K562 (cell line): ENCODE results near the gene MAST4. TPM values are rescaled to one million over a fixed set of nuclear protein-coding genes. Genes with fewer than 3 reads are reported as not detected.

ENCODE experiments used
- ATAC-seq: fragments of 200-7000 bp; cut with Tn5 transposase; 3 replicates; pipeline ENCODE4 v1.9.1; 2020; ENCODE audit warnings: moderate library complexity
- BruUV-seq: library from RNA; stranded (reverse); fragments of 400-500 nt; replicated peaks from 2 replicates; lab custom pipeline; 2021; lab: Mats Ljungman, UMichigan
- CTCF ChIA-PET: fragments of 300-600 bp; formaldehyde crosslinking; extraction: SDS; loops from one replicate; lab custom pipeline; 2021; ENCODE audit warnings: low intra/inter-chr PET ratio; lab: Yijun Ruan, JAX
- POLR2A ChIA-PET: fragments of 300-600, 350-650 bp; sonication (Branson Sonifier 250); formaldehyde crosslinking; extraction: SDS; loops from one replicate; lab custom pipeline; 2021; ENCODE audit warnings: antibody characterized with exemption, inconsistent platforms; lab: Yijun Ruan, JAX
- DNase-seq, 4 experiments: peaks; one replicate each; pipeline versions ENCODE4 v3.0.0 to v3.0.0-alpha.2; 2011 to 2018; ENCODE audit warnings: low spot score in 3 of 4, mixed read lengths in 3 of 4; ENCODE audit errors: extremely low read depth in 1 of 4
- FAIRE-seq: peaks from 2 replicates; lab custom pipeline; 2011; peaks lifted over from hg19 to GRCh38; lab: Jason Lieb, UNC
- H2AFZ ChIP-seq: 2 replicates; pipeline ENCODE4 v1.6.0; 2011; ENCODE audit warnings: low read depth, low read length, control low read depth, inconsistent platforms
- H3K27ac ChIP-seq: fragments of 200-600 bp; 3 replicates; pipeline ENCODE4 v1.8.0; 2011; ENCODE audit warnings: low read depth, mild to moderate bottlenecking, control low read depth, inconsistent platforms, low read length, moderate library complexity, mixed read lengths; ENCODE audit errors: extremely low read depth
- H3K27me3 ChIP-seq, 2 experiments: fragments of 300-600 bp in 1 of 2; 2 replicates in 1 of 2; 3 replicates in 1 of 2; pipeline versions ENCODE4 v1.6.0 to v1.8.0; 2011; ENCODE audit warnings: inconsistent platforms in 2 of 2, low read length in 2 of 2, mild to moderate bottlenecking in 1 of 2, mixed read lengths in 1 of 2, moderate library complexity in 1 of 2; ENCODE audit not compliant: control insufficient read depth in 2 of 2, insufficient read depth in 2 of 2
- H3K36me3 ChIP-seq: fragments of 300-600 bp; 3 replicates; pipeline ENCODE4 v1.8.0; 2011; ENCODE audit warnings: mild to moderate bottlenecking, low read length, inconsistent platforms; ENCODE audit not compliant: control insufficient read depth, insufficient read depth
- H3K4me1 ChIP-seq, 2 experiments: fragments of 200-600 bp in 1 of 2; replicated peaks in 1 of 2; 2 replicates in 1 of 2; 3 replicates in 1 of 2; pipeline versions ENCODE4 v1.5.1 to v1.8.0; 2011; ENCODE audit warnings: inconsistent platforms in 2 of 2, low read length in 2 of 2, mild to moderate bottlenecking in 1 of 2, mixed read lengths in 1 of 2, moderate library complexity in 1 of 2; ENCODE audit not compliant: control insufficient read depth in 2 of 2, insufficient read depth in 2 of 2
- H3K4me2 ChIP-seq: 2 replicates; pipeline ENCODE4 v1.6.1; 2011; ENCODE audit warnings: low read length, control low read depth, inconsistent platforms, mixed read lengths; ENCODE audit not compliant: insufficient read depth
- H3K4me3 ChIP-seq: fragments of 200-600 bp; sonication (generic), shearing (Covaris generic); 2 replicates; pipeline ENCODE4 v1.5.1; 2016; ENCODE audit warnings: control low read depth, inconsistent platforms
- H3K79me2 ChIP-seq: fragments of 200-600 bp; 3 replicates; pipeline ENCODE4 v1.8.0; 2011; ENCODE audit warnings: low read length, inconsistent platforms; ENCODE audit not compliant: control insufficient read depth, insufficient read depth
- H3K9ac ChIP-seq, 2 experiments: 2 replicates each; pipeline versions ENCODE4 v1.6.0 to v1.6.1; 2011; ENCODE audit warnings: low read depth in 2 of 2, low read length in 2 of 2, control low read depth in 1 of 2, inconsistent platforms in 1 of 2, mild to moderate bottlenecking in 1 of 2, mixed read lengths in 1 of 2; ENCODE audit not compliant: insufficient read depth in 1 of 2
- H3K9me1 ChIP-seq: one replicate; pipeline ENCODE4 v1.6.0; 2011; ENCODE audit warnings: inconsistent platforms, mild to moderate bottlenecking, low read length, moderate library complexity; ENCODE audit not compliant: control insufficient read depth, insufficient read depth
- H3K9me3 ChIP-seq: replicated peaks from 2 replicates; pipeline ENCODE4 v1.5.1; 2011; ENCODE audit warnings: low read depth, low read length, inconsistent platforms; ENCODE audit not compliant: control insufficient read depth, insufficient read depth
- H4K20me1 ChIP-seq: replicated peaks from 2 replicates; pipeline ENCODE4 v1.6.1; 2011; ENCODE audit warnings: low read length, inconsistent platforms, mixed read lengths; ENCODE audit not compliant: control insufficient read depth, insufficient read depth
- CREB1 ChIP-seq, 2 experiments: sonication (generic) in 1 of 2; formaldehyde crosslinking in 1 of 2; IDR thresholded peaks; 2 replicates each; pipeline versions ENCODE4 v1.6.1 to v1.8.0; 2012 to 2022; ENCODE audit warnings: inconsistent platforms in 1 of 2, mild to moderate bottlenecking in 1 of 2, missing genetic modification reagents in 1 of 2, moderate library complexity in 1 of 2
- MEIS2 ChIP-seq: fragments of 450-650 bp; IDR thresholded peaks from 2 replicates; pipeline ENCODE4 v1.6.1; 2014; ENCODE audit warnings: mild to moderate bottlenecking; ENCODE audit not compliant: partially characterized antibody
- ZNF239 ChIP-seq: fragments of 250-450 bp; sonication (Bioruptor Pico); IDR thresholded peaks from 2 replicates; pipeline ENCODE4 v1.4.0; 2020; ENCODE audit warnings: mild to moderate bottlenecking
- ZNF3 ChIP-seq: fragments of 250-450 bp; sonication (Bioruptor Pico); IDR thresholded peaks from 2 replicates; pipeline ENCODE4 v1.5.0; 2021; ENCODE audit warnings: mild to moderate bottlenecking, moderate library complexity
- ZNF785 ChIP-seq: fragments of 250-450 bp; sonication (Bioruptor Pico); IDR thresholded peaks from 2 replicates; pipeline ENCODE4 v1.4.0; 2020; ENCODE audit warnings: mild to moderate bottlenecking
- WGBS: fragments of 100-300 bp; shearing (Covaris generic); methylation state at CpG from one replicate; pipeline ENCODE4 v1.1.6; 2016; ENCODE audit warnings: low coverage, mixed read lengths; ENCODE audit not compliant: insufficient coverage; ENCODE audit errors: missing lambda C conversion rate; 5-methylcytosine and 5-hydroxymethylcytosine counted together
- in situ Hi-C: fragments of 300-500 bp; cut with MboI; formaldehyde crosslinking; loops from 4 replicates; pipeline ENCODE4 v1.15.0; 2018; ENCODE audit warnings: inconsistent platforms, mixed read lengths
- intact Hi-C: fragments of 100-400 bp; cut with micrococcal nuclease; formaldehyde crosslinking; loops from 2 replicates; pipeline ENCODE4 v1.14.2; 2022
- polyA plus RNA-seq, 8 experiments: library from polyadenylated mRNA; depleted of rRNA in 4 of 8; stranded (reverse) in 5 of 8; unstranded in 3 of 8; fragments of >200 nt; fragmentation: Nextera tagmentation in 2 of 8; fragmentation: Illumina TruSeq in 1 of 8; extraction: Ambion mirVana in 2 of 8; extraction: Trizol in 1 of 8; gene quantifications; 2 replicates each; pipeline versions ENCODE4 v1.2.1 to v1.2.3, GENCODE V29; 2011 to 2014; ENCODE audit warnings: inconsistent platforms in 1 of 8, missing spikeins in 1 of 8
- total RNA-seq, 7 experiments: library from RNA; depleted of rRNA in 6 of 7; stranded (reverse); fragments of >200 nt in 6 of 7; fragmentation: Illumina TruSeq in 2 of 7; extraction: Trizol in 2 of 7; gene quantifications; 2 replicates each; pipeline versions ENCODE4 v1.2.1 to v1.2.3, GENCODE V29; 2011 to 2021; ENCODE audit warnings: low replicate concordance in 1 of 7
- TF ChIP-seq, protein P1 (sequence below), 3 experiments: IDR thresholded peaks in 2 of 3; conservative IDR thresholded peaks in 1 of 3; 2 replicates each; pipeline ENCODE4 v1.5.1; 2011 to 2012; ENCODE audit warnings: low read length in 3 of 3, mild to moderate bottlenecking in 3 of 3, control low read depth in 2 of 3, improper control_type of control experiment in 1 of 3, inconsistent platforms in 1 of 3, low read depth in 1 of 3, mixed read lengths in 1 of 3, moderate library complexity in 1 of 3; ENCODE audit not compliant: insufficient read depth in 2 of 3
- TF ChIP-seq, protein P2 (sequence below): fragments of 250-450 bp; sonication (Bioruptor Pico); IDR thresholded peaks from 2 replicates; pipeline ENCODE4 v1.9.0; 2021; ENCODE audit warnings: mild to moderate bottlenecking
- TF ChIP-seq, protein P3 (sequence below), 2 experiments: fragments of 450-650 bp; formaldehyde crosslinking in 1 of 2; IDR thresholded peaks; 2 replicates each; pipeline versions ENCODE4 v1.4.0 to v1.6.1; 2014 to 2020; ENCODE audit warnings: mild to moderate bottlenecking in 2 of 2, borderline replicate concordance in 1 of 2, low read depth in 1 of 2

Gene MAST4
- total and polyA plus RNA-seq, 9 of the 15 experiments (the other 6 are each of a cell fraction or from before 2014, with no cell fraction given) = 0.88 to 10.1 (median 5.2) TPM

DNA sequence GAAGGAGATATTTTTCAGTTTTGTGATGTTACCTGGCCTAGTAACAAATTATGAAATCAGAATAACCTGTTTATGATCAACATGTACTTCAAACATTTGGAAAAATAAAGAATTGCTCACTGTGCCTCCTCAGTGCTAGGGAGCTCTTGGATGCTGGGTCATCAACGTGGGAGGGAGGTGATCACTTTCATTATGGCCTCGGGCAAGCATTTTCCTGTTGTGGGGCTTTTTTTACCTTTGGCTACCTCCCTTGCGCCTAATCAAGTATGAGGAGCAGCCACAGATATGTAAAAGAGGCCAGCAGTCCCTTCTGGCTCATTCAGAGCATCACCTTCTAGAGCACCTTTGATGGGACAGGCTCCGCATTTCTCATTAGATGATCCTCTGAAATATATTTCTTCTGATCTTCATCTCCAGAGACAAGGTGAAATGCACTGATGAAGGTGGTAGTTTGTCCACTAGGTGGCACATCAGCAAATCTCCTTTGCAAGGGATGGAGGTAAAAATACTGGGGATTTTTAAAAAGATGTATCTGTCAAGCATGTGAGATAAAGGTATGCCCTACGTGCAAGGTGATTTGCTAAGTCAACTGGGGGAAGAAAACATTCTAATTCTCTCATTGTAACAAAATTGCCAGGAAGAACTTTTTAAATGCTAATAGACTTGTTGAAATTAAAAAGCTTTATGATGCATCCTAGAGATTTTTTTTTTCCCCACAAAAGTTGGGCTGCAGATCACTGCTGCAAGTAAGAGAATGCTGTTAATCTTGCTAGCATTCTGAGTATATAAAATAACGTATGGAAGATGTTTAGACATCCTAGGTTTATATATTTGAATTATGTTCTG, 218.2 kb downstream of the MAST4 start:
- Histone ChIP-seq H2AFZ (no peak overlapping the region), H3K79me2 (no peaks in the 10 kb centered on the region), H3K4me2 (no peak overlapping the region), H3K9me3 (no peaks in the 10 kb centered on the region), H3K36me3 (no peaks in the 10 kb centered on the region), H3K9me1 (no peaks in the 10 kb centered on the region), H3K4me1 (no peaks in the 10 kb centered on the region), H3K27ac (no peak overlapping the region), H3K4me3 (no peak overlapping the region), H3K27me3 (peaks cover 0 to 6% of the 10 kb centered on the region in 2 experiments; a peak in 2 of 5 replicates), H3K9ac (no peak overlapping the region), H4K20me1 (no peaks in the 10 kb centered on the region; the same call in 1 of the 2 replicates)
- FAIRE-seq (peak; percentile 70), DNase-seq (peak; percentile 42 to 52 (median 48)), ATAC-seq (peak; percentile 77)
- CTCF ChIA-PET = interaction anchor here (0.5 to 2.6 kb wide), 3 partner anchors 50 to 394 kb away, joined by 3 to 14 read pairs (median 8); no protein-coding TSS in a partner anchor
- in situ Hi-C loops = no loop called here
- BruUV-seq = no TSS peak
- intact Hi-C loops = loop anchor here (1.0 to 5.0 kb wide), 2 partner anchors 338 to 395 kb away; no protein-coding TSS in a partner anchor
- POLR2A ChIA-PET = no interaction called here
- WGBS = 0% methylated on average over 6 of the region's 6 CpGs
- TF ChIP-seq ZNF239 (CRISPR knock-in tag) (no peak), ZNF785 (no peak), CREB1 (IDR thresholded peaks at IDR 0.05) (no peak), CREB1 (CRISPR knock-in tag; IDR thresholded peaks at IDR 0.05) (no peak), MEIS2 (peak; percentile 7), ZNF3 (CRISPR knock-in tag) (no peak)
- TF ChIP-seq, protein P1, sequence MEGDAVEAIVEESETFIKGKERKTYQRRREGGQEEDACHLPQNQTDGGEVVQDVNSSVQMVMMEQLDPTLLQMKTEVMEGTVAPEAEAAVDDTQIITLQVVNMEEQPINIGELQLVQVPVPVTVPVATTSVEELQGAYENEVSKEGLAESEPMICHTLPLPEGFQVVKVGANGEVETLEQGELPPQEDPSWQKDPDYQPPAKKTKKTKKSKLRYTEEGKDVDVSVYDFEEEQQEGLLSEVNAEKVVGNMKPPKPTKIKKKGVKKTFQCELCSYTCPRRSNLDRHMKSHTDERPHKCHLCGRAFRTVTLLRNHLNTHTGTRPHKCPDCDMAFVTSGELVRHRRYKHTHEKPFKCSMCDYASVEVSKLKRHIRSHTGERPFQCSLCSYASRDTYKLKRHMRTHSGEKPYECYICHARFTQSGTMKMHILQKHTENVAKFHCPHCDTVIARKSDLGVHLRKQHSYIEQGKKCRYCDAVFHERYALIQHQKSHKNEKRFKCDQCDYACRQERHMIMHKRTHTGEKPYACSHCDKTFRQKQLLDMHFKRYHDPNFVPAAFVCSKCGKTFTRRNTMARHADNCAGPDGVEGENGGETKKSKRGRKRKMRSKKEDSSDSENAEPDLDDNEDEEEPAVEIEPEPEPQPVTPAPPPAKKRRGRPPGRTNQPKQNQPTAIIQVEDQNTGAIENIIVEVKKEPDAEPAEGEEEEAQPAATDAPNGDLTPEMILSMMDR (IDR thresholded peaks at IDR 0.05 in 2 of 3, conservative IDR thresholded peaks at IDR 0.05 in 1 of 3; ENCODE audit: insufficient read depth in 2 of 3, low read depth in 1 of 3, low read length in 3 of 3) = peak; percentile 46 to 67 (median 63); a peak in 5 of 6 replicates
- TF ChIP-seq, protein P2, sequence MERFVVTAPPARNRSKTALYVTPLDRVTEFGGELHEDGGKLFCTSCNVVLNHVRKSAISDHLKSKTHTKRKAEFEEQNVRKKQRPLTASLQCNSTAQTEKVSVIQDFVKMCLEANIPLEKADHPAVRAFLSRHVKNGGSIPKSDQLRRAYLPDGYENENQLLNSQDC (CRISPR knock-in tag) = no peak
- TF ChIP-seq, protein P3, sequence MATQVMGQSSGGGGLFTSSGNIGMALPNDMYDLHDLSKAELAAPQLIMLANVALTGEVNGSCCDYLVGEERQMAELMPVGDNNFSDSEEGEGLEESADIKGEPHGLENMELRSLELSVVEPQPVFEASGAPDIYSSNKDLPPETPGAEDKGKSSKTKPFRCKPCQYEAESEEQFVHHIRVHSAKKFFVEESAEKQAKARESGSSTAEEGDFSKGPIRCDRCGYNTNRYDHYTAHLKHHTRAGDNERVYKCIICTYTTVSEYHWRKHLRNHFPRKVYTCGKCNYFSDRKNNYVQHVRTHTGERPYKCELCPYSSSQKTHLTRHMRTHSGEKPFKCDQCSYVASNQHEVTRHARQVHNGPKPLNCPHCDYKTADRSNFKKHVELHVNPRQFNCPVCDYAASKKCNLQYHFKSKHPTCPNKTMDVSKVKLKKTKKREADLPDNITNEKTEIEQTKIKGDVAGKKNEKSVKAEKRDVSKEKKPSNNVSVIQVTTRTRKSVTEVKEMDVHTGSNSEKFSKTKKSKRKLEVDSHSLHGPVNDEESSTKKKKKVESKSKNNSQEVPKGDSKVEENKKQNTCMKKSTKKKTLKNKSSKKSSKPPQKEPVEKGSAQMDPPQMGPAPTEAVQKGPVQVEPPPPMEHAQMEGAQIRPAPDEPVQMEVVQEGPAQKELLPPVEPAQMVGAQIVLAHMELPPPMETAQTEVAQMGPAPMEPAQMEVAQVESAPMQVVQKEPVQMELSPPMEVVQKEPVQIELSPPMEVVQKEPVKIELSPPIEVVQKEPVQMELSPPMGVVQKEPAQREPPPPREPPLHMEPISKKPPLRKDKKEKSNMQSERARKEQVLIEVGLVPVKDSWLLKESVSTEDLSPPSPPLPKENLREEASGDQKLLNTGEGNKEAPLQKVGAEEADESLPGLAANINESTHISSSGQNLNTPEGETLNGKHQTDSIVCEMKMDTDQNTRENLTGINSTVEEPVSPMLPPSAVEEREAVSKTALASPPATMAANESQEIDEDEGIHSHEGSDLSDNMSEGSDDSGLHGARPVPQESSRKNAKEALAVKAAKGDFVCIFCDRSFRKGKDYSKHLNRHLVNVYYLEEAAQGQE (IDR thresholded peaks at IDR 0.05; ENCODE audit: borderline replicate concordance) = peak; percentile 45; the same call in 1 of the 2 replicates
- TF ChIP-seq, protein P3 (CRISPR knock-in tag; IDR thresholded peaks at IDR 0.05; ENCODE audit: low read depth) = no peak
